Measurements from ENCODE around the gene FXYD4.

DNA sequence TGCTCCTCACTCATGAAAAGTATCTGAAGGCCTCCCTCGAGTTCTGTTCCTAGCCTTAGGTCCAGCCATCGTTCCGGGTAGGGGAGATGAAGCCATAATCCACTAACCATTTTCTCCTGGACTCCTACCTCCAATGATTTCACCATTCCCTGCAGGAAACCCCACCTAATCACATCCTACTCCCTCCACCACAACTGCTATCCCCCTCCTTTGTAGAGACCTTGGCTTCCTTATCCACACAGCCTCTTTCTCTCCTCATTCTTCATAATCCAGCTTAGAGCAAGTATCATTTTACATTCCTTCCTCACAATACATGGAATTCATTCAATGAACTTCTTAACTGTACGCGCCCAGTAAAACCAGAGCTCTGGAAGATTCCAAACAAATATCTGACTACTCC is 18.9 kb downstream of the FXYD4 start:
- TF ChIP-seq CTCF (IDR thresholded peaks at IDR 0.05), result no peak
- no peak for TF ChIP-seq POLR2AphosphoS5 (IDR thresholded peaks at IDR 0.05)
- no peak for TF ChIP-seq POLR2A (IDR thresholded peaks at IDR 0.05)
